HG03095 (cell line): ENCODE data around the gene ZFAND4.
A peak's percentile ranks its signal among the peaks of the same experiment; 100 is the strongest.
"Not testable (repeated sequence)": the region's sequence is repeated elsewhere in the genome, so short reads cannot be mapped to it uniquely, and the experiment has no call there.

ENCODE experiments used
- ATAC-seq: cut with Tn5 transposase; IDR thresholded peaks from one replicate; pipeline ENCODE4 v1.9.1; 2021; ENCODE audit warnings: moderate library complexity; ENCODE audit not compliant: unreplicated experiment

ZFAND4 gene

DNA sequence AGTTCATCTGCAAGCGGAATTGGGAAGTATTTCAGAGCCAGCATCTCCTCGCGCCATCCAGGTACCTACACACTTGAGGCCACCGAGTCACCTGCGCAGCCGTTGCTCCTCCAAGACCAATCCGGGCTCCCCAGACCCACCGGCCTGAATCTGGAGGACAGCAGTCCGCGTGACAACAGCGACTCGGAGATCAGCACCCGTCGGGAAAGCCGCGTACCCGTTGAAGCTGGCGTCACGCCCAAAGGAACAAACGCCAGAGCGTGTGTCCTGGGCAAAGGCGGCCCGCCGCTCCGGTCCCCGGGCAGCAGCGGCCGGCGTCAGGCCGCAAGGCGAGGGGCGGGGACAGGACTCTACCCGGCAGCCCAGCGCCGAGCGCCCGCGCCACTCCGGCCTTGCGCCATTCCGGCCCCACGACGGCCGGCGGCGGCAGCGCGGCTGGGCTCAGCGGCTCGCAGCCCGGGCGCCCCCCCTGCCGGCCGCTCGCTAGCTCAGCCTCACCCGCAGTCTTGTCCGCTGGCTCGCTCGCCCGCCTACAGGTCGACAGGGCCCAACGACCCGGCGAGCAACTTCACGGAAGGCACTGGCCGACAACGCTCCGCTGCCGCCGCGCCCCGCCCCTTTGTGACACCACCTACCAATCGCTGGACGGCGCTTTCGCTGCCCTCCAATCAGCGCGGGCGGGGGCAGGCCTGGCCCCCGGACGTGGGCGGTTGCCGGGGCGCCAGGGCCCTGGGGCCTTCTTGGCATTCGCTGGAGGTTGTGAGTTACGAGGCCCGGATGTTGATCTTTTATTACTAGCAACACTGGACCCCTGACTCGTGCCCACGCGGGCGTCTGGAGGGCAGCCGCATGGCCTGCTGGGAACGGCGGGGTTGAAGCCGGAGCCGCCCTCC lies at the start of gene ZFAND4:
Gene ZFAND4 (minus strand): TSS at position 592 of the 893 bp plus-strand sequence. CDS start 9,047 bp downstream, outside the sequence.
- peak; percentile 98 for ATAC-seq

DNA sequence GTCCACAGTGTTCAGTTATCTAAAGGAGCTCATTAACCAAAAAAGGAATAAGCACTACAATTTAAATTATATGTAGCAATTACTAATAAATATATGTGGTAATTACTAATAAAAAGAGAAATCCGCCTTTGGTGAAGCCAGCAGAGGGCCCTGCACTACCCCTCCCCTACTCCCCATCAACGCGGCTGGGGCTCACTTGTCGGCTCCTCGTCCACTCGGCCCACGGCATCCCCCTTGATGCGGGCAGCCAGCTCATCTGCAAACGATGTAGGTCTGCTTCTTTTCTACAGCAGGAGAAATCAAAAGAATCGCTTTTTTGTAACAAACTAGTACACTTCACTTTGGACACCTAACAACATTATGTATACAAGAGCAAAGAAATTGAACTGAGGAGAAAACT lies 48.9 kb upstream of the ZFAND4 start:
- ATAC-seq = not testable (repeated sequence)

DNA sequence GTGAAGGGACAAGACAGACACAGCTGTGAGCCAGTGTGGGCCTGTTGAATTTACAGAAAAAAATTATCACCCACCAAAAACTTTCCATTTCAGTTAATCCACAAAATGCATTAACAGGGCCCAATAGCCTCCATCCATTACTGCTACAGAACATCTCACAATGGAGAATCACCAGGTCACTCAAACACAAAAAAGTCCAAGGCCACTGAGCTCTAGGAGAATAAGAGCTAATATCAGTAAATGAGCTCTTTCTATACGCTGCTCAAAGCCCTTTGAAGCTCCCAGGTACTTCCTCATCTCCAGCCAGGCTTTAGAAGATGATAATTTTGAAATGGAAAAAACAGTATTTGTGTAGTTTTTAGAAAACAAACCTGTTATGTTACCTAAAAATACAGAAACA lies 45.1 kb upstream of the ZFAND4 start:
- ATAC-seq = not testable (repeated sequence)

DNA sequence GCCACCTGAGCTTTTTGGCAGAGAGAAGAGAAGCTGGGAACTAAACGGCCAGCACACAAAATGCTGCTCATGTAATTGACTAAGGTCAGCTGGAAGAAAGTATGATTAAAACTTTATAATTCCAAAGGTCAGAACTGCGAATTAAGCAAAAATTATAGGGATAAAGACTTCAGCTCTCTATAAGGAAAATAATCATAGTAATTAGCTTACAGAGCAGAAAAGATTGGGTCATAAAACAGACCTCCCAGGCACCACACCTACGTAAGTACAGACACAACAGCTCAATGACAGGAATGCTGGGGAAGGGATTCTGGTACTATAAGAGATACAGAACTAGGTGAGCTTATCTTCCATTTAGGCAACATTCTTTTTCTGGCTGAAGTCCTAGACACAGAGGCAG lies 44.5 kb upstream of the ZFAND4 start:
- ATAC-seq = not testable (repeated sequence)

DNA sequence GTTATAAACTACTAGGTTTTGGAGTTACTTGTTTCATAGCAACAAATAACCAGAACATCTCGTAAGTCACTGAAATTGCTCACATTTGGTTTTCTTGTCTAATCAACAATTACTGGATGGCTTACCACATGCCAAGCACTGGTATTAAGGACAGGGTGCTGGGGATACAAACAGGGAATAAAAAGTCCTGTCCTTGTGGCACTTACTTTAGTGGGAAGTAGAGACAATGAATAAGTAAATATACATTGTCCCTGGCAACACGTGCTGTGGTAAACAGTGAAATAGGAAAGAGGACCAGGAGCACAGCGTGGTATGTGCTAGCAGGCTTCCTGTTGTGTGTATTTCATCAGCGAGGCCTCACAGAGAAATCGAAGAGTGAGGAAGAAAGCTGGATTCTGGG lies 38.7 kb upstream of the ZFAND4 start:
- ATAC-seq = not testable (repeated sequence)

DNA sequence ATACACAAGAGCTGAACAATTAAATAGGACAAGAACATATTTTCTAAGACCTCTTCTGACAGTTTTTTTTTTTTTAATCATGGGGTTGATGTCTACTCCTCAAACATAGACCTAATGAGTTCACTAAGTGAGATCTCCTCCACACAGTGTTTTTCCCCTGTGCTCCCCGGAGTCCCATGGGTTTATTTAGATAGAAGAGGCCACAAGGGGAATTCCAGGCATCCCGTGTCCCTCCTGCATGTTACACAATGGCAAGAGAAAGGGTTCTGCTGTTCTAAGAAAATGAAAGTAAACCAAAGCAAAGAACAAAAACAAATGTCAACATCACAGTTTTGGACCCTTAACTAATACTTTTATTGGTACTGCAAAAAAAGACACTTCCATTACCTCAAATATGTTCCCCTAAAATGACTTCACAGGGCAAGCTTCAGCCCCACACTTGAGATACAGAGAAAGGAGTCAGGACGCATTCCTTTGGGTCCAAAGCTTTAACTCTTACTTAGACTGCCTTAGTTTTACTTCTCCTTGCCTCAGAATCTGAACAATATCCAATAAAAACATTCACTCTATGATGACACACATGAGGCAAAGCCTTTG lies 37.7 kb upstream of the ZFAND4 start:
- ATAC-seq = peak; percentile 95

DNA sequence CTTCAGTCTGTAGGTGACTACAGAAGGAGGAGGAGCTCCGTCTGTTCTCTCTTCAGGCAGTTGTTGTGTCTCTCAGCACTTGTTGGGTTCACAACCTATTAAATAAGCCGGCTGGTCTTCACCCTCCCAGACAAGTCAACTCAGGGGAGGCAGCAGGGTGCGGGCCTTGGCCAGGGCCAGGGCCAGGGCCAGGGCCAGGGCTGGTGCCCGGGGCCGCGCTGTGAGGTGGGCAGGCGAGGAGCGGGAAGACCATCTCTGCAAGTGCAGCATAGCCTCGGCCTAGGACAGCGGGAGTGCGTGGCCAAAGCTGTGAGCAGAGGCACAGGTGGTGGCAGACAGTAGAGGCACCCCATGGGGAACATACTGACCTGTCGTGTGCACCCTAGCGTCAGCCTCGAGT lies 5.9 kb upstream of the ZFAND4 start:
- not testable (repeated sequence) for ATAC-seq

DNA sequence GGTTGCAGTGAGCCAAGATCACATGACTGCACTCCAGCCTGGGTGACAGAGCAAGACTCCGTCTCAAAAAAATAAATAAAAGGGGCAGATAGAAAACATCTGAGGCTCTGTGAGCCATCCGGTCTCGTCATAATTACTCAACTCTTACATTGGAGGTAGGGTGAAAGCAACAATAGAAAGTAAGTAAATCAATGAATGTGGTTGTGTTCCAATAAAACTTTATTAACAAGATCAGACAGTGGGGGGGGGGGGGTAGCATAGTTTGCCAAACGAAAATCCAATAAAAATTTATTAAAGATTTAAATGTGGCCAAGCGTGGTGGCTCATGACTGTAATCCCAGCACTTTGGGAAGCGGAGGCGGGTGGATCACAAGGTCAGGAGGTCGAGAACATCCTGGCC lies 2.8 kb upstream of the ZFAND4 start:
- ATAC-seq = no peak

DNA sequence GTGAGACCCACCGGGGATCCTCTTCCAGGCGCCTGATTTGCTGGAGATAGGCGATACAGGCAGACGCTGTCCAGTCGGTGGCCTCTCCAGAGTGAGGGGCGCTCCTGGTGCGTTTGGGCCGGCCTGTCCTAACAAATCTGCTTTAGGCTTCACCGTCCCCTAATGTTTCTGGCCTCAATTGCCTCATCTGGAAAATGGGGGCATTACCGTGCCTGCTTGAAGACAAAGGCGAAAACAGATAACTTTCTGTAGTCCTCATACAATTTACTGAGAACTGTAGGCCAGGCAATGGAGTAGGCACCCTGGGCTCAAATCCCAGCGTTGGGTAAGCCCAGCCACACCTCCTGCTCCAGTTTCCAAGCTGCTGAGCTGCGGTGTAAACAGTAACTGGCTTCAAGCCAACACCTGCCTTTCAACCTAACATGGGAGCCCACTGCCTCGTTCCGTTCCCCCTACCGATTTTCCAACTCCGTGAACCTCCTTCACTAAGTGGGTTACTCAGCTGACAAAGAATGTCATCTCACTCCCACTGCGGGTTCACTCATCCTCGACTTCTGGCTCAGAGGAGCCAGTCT lies 589 bp upstream of the ZFAND4 start:
- no peak for ATAC-seq

DNA sequence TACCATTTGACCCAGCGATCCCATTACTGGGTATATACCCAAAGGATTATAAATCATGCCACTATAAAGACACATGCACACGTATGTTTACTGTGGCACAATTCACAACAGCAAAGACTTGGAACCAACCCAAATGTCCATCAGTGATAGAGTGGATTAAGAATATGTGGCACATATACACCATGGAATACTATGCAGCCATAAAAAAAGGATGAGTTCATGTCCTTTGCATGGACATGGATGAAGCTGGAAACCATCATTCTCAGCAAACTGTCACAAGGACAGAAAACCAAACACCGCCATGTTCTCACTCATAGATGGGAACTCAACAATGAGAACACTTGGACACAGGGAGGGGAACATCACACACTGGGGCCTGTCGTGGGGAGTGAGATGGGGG lies 1.3 kb downstream of the ZFAND4 start:
- ATAC-seq = not testable (repeated sequence)

DNA sequence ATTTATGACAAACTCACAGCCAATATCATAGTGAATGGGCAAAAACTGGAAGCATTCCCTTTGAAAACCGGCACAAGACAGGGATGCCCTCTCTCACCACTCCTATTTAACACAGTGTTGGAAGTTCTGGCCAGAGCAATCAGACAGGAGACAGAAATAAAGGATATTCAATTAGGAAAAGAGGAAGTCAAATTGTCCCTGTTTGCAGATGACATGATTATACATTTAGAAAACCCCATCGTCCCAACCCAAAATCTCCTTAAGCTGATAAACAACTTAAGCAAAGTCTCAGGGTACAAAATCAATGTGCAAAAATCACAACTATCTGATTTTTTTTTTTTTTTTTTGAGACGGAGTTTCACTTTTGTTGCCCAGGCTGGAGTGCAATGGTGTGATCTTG lies 2.7 kb downstream of the ZFAND4 start:
- ATAC-seq = not testable (repeated sequence)

DNA sequence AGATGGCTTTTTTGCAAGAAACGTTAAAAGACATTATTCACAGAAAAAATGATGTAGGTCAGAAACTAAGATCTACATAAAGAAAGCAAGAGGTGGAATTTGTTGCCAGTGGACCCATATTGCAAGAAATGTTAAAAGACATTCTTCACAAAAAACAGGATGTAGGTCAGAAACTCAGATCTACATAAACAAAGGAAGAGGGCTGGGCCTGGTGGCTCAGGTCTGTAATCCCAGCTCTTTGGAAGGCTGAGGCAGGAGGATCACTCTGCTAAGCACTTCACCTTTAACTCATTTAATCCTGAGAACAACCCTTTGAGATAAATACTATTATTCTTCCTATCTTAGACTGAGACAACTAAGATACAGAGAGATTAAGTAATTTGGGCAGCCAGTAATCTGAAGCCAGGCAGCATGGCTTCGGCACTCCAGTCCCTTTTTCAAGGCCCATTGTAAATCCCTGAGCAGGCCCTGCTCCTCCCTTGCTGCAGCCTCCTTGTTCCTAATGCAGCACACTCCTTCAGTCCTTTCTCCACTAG lies 11.6 kb downstream of the ZFAND4 start:
- no peak for ATAC-seq

DNA sequence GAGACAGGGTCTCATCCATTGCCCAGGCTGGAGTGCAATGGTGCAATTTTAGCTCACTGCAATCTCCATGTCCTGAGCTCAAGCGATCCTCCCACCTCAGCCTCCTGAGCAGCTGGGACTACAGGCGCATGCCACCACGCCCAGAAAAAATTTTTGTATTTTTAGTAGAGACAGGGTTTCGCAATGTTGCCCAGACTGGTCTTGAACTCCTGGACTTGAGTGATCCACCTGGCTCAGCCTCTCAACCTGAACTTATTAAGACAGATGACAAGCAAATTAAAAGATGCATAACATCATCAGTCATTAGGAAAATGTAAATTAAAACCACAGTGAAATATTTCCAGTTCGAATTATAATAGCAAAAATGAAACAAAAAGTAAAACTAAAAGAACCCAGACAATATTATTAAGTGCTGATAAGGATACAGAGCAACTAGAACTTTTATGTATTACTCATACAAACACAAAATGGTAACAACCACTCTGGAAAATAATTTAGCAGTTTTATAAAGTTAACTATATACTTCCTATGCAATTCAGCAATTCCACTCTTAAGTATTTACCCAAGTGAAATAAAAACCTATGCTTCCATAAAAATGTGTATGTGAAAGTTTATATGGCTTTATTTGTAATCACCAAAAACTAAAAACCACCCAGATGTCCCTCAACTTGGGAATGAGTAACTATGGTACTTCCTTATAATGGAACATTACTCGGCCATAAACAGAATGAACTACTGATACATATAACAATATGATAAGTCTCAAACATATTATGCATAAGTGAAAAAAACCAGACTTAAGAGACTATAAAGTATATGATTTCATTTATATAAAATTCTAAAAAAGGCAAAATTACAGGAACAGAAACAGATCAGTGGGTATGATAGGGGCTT lies 15.3 kb downstream of the ZFAND4 start:
- no peak for ATAC-seq

DNA sequence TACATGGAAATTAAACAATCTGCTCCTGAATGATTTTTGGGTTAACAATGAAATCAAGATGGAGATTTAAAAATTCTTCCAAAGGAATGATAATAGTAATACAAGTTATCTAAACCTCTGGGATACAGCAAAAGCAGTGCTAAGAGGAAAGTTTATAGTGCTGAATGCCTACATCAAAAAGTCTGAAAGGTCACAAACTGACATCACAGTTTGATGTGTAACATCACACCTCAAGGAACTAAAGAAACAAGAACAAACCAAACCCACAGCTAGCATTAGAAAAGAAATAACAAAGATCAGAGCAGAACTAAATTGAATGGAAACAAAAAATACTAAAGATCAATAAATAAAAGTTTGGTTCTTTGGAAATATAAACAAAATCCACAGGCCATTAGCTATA lies 17.4 kb downstream of the ZFAND4 start:
- ATAC-seq = no peak

DNA sequence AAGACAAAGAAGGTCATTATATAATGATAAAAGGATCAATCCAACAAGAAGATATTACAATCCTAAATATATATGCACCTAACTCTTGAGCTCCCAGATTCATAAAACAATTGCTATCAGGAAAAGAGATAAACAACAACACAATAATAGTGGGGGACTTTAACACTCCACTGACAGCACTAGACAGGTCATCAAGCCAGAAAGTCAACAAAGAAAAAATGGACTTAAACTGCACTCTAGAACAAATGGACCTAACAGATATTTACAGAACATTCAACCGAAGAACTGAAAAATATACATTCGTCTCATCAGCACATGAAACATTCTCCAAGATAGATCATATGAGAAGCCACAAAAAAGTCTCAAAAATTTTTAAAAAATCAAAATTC lies 17.8 kb downstream of the ZFAND4 start:
- ATAC-seq = not testable (repeated sequence)

DNA sequence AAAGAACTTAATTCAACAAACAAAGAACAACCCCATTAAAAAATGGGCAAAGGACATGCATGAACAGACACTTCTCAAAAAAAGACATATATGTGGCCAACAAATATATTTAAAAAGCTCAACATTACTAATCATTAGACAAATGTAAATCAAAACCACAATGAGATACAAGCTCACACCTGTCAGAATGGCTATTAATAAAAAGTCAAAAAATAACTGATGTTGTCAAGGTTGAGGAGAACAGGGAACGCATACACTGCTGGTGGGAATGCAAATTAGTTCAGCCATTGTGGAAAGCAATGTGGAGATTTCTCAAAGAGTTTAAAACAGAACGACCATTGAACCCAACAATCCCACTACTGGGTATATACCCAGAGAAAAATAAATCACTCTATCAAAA lies 19.1 kb downstream of the ZFAND4 start:
- peak; percentile 40 for ATAC-seq

DNA sequence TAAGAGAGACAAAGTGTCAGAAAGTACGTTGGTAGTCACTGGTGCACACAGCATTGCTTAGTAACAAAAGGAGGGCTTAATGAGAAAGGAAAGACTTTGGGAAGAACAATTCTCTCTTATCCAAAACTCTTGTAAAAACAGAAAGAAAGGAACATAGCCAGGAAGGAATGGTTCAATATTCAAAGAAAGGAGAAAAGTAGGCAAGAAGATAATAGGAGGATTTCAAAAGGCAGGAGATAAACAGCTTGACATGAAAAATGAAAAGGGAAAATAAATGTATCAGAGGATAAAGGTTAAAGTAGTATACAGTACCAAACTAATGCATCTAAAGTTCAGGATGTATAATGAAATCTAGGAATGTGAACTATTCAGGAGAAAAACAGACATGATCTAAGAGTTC lies 20.1 kb downstream of the ZFAND4 start:
- ATAC-seq = no peak

DNA sequence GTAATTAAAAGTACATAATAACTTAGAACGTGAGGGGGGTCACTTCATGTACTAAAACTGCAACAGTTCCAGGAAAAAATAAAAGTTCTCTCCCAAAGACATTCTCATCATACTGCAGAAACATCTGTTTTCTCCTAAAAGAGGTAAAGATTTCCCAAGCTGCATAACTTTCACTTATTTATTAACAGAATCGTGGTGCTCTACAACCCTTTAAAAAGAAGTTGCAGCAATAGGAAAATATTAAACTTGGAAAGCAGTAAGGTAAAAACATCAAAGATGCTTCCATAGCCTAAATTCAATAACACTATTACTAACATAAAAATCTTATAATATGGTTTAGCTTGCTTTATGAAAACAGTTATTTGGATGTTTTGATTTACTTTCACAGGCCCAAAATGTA lies 23.3 kb downstream of the ZFAND4 start:
- ATAC-seq = no peak

DNA sequence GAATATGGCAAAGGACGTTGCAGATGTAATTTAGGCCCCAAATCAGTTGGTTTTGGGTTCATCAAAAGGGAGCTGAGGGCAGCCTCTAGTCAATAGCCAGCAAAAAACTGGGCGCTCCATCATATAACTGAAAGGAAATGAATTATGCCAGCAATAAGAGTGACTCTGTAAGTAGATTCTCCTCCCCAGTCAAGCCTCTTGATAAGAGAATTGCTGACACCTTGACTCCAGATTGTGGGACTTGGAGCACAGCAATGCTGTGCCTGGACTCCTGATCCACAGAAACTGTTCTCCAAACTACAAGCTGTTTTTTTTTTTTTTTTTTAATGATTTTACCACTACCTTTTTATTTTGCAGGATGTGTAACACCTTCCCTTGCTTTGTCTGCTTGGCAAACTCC lies 25.5 kb downstream of the ZFAND4 start:
- ATAC-seq = no peak

DNA sequence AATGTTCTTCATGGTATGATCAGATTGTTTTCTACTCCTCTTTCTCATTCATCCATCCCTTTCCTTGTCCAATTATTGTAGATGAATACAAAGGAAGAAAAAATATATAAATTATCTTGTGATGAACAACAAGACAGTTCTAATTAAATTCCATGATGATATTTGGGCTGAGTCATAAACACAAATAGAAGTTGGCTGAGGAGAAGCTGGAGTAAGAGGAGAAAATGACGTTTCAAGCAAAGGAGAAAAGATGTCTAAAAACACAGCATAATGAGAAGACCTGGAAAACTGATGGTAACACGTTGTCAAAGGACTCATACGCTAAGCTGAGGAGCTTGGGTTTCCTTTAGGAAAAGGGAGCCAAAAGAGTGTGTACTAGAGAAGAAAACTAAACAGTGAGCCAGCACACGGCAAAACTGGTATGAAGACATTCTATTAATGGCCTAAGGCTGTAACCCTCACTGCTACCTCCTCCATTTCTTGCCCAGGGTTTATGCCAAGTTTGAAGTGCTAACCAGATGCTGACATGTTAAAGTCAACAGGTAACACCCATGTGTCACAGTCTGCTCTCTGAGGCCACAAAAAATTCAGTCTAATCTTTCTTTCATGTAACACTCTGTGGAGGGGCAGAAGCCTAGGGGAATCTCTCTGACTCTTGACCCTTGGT lies 26.1 kb downstream of the ZFAND4 start:
- ATAC-seq = no peak
